ENCODE measurements around the gene L1CAM. TPM values are rescaled to one million over a fixed set of nuclear protein-coding genes. Genes with fewer than 3 reads are reported as not detected.

The L1CAM gene
- polyA plus RNA-seq, 3 donors: 0.55 TPM; not detected in 2

GRCh38 chrX:153870791-153871360 is 15.1 kb downstream of the L1CAM start:
- Histone ChIP-seq H3K4me1 (ENCODE audit: control insufficient read depth in 1 of 2, insufficient read depth in 2 of 2, low read length in 2 of 2) (no peaks in the 10 kb centered on the region), H2AFZ (ENCODE audit: insufficient read depth, low read depth, low read length, poor library complexity, severe bottlenecking) (no peak overlapping the region), H3K79me2 (ENCODE audit: insufficient read depth, low read length) (no peaks in the 10 kb centered on the region), H3K36me3 (replicated peaks in 1 of 2; ENCODE audit: control insufficient read depth in 1 of 2, insufficient read depth in 2 of 2, low read length in 2 of 2) (no peaks in the 10 kb centered on the region), H3K4me2 (replicated peaks; ENCODE audit: extremely low read depth, low read length, poor library complexity, severe bottlenecking) (no peak overlapping the region), H3K9me3 (replicated peaks in 1 of 2; ENCODE audit: control insufficient read depth in 1 of 2, insufficient read depth in 1 of 2, low read length in 2 of 2) (no peaks in the 10 kb centered on the region), H3K4me3 (replicated peaks in 1 of 3; ENCODE audit: low read depth in 2 of 3, low read length in 3 of 3) (no peak overlapping the region), H3K27me3 (ENCODE audit: control insufficient read depth in 2 of 2, insufficient read depth in 2 of 2, low read length in 2 of 2) (no peaks in the 10 kb centered on the region), H3K9ac (ENCODE audit: insufficient read depth, low read length, poor library complexity, severe bottlenecking) (no peak overlapping the region), H4K20me1 (ENCODE audit: insufficient read depth, low read length) (no peaks in the 10 kb centered on the region), H3K27ac (ENCODE audit: low read depth in 1 of 2, low read length in 2 of 2) (no peak overlapping the region)
- no CpG with 5 or more reads among the region's 21 CpGs for WGBS (ENCODE audit: insufficient coverage)
- no peak for TF ChIP-seq CTCF (IDR thresholded peaks at IDR 0.05)
- Mint-ChIP-seq H3K27ac (no peak overlapping the region), H3K27me3 (ENCODE audit: low read depth in 3 of 3) (peaks cover 9 to 45% (median 28%) of the 10 kb centered on the region in 3 donors), H3K4me1 (no peaks in the 10 kb centered on the region), H3K9me3 (peaks cover 0 to 9% (median 0%) of the 10 kb centered on the region in 7 donors), H3K4me3 (no peak overlapping the region), H3K36me3 (no peaks in the 10 kb centered on the region)
- intact Hi-C loops (cut with micrococcal nuclease): no loop called here
- DNase-seq: no peak

GRCh38 chrX:153870288-153870690 is 15.7 kb downstream of the L1CAM start:
- Mint-ChIP-seq H3K27ac (no peak overlapping the region), H3K4me3 (no peak overlapping the region), H3K36me3 (no peaks in the 10 kb centered on the region), H3K27me3 (ENCODE audit: low read depth in 3 of 3) (peaks cover 9 to 50% (median 26%) of the 10 kb centered on the region in 3 donors), H3K4me1 (no peaks in the 10 kb centered on the region), H3K9me3 (peaks cover 0 to 10% (median 0%) of the 10 kb centered on the region in 7 donors)
- intact Hi-C loops (cut with micrococcal nuclease): no loop called here
- WGBS (ENCODE audit: insufficient coverage): no CpG with 5 or more reads among the region's 11 CpGs
- H3K4me2 ChIP-seq (replicated peaks; ENCODE audit: extremely low read depth, low read length, poor library complexity, severe bottlenecking): no peak overlapping the region
- H2AFZ ChIP-seq (ENCODE audit: insufficient read depth, low read depth, low read length, poor library complexity, severe bottlenecking): no peak overlapping the region
- no peak overlapping the region for H3K27ac ChIP-seq (ENCODE audit: low read depth in 1 of 2, low read length in 2 of 2)
- no peaks in the 10 kb centered on the region for H3K4me1 ChIP-seq (ENCODE audit: control insufficient read depth in 1 of 2, insufficient read depth in 2 of 2, low read length in 2 of 2)
- no peak for DNase-seq
- no peak for TF ChIP-seq CTCF (IDR thresholded peaks at IDR 0.05)
- H3K9me3 ChIP-seq (replicated peaks in 1 of 2; ENCODE audit: control insufficient read depth in 1 of 2, insufficient read depth in 1 of 2, low read length in 2 of 2): no peaks in the 10 kb centered on the region
- H3K79me2 ChIP-seq (ENCODE audit: insufficient read depth, low read length): no peaks in the 10 kb centered on the region
- H4K20me1 ChIP-seq (ENCODE audit: insufficient read depth, low read length): no peaks in the 10 kb centered on the region
- no peak overlapping the region for H3K9ac ChIP-seq (ENCODE audit: insufficient read depth, low read length, poor library complexity, severe bottlenecking)
- H3K36me3 ChIP-seq (replicated peaks in 1 of 2; ENCODE audit: control insufficient read depth in 1 of 2, insufficient read depth in 2 of 2, low read length in 2 of 2): no peaks in the 10 kb centered on the region
- no peak overlapping the region for H3K4me3 ChIP-seq (replicated peaks in 1 of 3; ENCODE audit: low read depth in 2 of 3, low read length in 3 of 3)
- H3K27me3 ChIP-seq (ENCODE audit: control insufficient read depth in 2 of 2, insufficient read depth in 2 of 2, low read length in 2 of 2): no peaks in the 10 kb centered on the region

Data from CD14-positive monocyte (primary cell).